T-helper 1 cell treated with Interleukin-12 subunit alpha and Interleukin-12 subunit beta and Interleukin-4 antibody, amounts not matched to agents 30 μg/mL and 1 μg/mL, for 36 hours (primary cell): Measurements from ENCODE around the gene TRPM8.

Experiments
- H3K27ac Mint-ChIP-seq: one replicate; pipeline ENCODE4 v1.8.0; 2021; ENCODE audit warnings: mild to moderate bottlenecking, mixed read lengths
- H3K27me3 Mint-ChIP-seq: one replicate; pipeline ENCODE4 v1.8.0; 2021; ENCODE audit warnings: low read depth, mixed read lengths
- H3K36me3 Mint-ChIP-seq: one replicate; pipeline ENCODE4 v1.8.0; 2021; ENCODE audit warnings: low read depth, mixed read lengths
- H3K4me1 Mint-ChIP-seq: one replicate; pipeline ENCODE4 v1.8.0; 2021; ENCODE audit warnings: low read depth, mixed read lengths
- H3K4me3 Mint-ChIP-seq: one replicate; pipeline ENCODE4 v1.8.0; 2021; ENCODE audit warnings: mild to moderate bottlenecking, moderate library complexity, mixed read lengths
- H3K9me3 Mint-ChIP-seq: one replicate; pipeline ENCODE4 v1.8.0; 2021; ENCODE audit warnings: mixed read lengths

The TRPM8 gene

DNA sequence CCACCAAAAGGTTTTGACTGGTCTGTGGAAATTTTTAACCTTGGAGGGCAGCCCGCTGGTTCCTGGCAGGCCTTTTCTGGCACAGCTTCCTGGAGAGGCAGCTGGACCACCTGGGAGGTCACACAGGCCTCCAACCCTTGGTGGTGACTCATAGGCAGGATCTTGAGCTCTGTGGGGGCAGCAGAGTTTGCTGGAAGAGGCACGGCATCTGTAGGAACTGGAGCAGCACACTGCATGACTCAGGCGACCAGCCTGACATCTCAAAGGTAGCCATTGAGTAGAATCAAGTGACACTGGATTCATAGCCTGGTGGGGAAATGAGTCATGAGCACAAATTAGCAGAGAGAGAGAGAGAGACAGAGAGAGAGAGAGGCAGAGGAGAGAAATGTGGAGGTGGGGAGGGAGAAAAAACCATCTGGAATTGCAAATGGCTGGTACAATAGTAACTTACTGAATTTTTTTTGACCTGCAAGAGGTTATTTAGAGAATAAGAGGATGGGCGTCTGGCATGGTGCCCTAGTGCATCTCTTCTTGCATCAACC is 57.4 kb downstream of the TRPM8 start:
- Mint-ChIP-seq H3K27me3 (peaks cover 14% of the 10 kb centered on the region), H3K36me3 (no peaks in the 10 kb centered on the region), H3K9me3 (no peaks in the 10 kb centered on the region), H3K4me1 (peaks cover 23% of the 10 kb centered on the region), H3K4me3 (no peak overlapping the region), H3K27ac (peak overlapping the region; percentile 50)

DNA sequence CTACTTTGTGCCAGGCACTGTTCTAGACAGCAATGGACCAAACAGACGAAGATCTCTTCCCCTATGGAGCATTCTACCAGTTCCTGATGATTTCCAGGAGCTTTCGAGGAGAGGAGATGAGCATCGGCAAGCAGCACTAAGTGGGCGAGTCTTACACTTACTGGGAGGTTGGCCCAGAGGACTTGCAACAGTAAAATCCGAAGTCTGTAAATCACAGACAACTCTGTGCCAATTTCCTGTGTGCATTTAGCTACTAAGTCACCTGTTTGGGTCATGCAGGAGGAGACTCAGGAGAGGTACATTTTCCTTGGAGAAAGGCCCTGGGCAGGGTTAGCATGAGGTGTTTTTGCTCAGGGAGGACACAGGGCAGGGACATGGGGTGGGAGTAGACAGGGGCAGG is 58.9 kb downstream of the TRPM8 start:
- peaks cover 6% of the 10 kb centered on the region for H3K27me3 Mint-ChIP-seq
- no peaks in the 10 kb centered on the region for H3K36me3 Mint-ChIP-seq
- H3K9me3 Mint-ChIP-seq: no peaks in the 10 kb centered on the region
- H3K4me1 Mint-ChIP-seq: peaks cover 25% of the 10 kb centered on the region
- H3K27ac Mint-ChIP-seq: no peak overlapping the region
- H3K4me3 Mint-ChIP-seq: no peak overlapping the region

DNA sequence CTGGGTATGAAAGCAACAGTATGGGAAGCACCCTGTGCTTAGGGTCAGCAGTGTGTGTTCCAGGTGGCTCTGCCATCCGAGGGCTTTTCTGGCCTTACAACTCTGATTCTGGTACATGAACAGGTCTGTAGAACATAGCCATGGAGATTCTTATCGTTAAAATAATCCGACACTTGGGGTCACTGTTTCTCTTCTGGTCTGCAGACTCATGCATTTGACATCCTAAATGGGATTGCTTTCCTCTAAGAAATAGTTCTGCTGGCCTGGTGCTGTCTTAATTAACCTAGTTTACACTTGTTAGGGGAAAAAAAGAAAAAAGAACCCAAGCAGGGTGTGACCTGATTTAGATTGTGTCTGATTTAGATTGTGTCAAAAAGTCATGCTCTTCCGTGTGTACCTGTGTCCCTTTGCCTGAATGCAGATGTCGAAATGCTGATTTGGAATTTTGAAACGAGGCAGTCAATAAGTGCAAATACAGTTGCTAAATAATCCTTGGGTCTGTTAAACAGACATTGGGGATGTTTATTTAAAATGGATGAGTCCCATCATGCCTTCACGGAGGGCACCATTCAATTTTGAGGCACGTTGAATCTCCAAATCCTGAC is 59.6 kb downstream of the TRPM8 start:
- Mint-ChIP-seq H3K36me3 (no peaks in the 10 kb centered on the region), H3K4me3 (no peak overlapping the region), H3K27me3 (peaks cover 9% of the 10 kb centered on the region), H3K4me1 (peaks cover 27% of the 10 kb centered on the region), H3K27ac (no peak overlapping the region), H3K9me3 (no peaks in the 10 kb centered on the region)

DNA sequence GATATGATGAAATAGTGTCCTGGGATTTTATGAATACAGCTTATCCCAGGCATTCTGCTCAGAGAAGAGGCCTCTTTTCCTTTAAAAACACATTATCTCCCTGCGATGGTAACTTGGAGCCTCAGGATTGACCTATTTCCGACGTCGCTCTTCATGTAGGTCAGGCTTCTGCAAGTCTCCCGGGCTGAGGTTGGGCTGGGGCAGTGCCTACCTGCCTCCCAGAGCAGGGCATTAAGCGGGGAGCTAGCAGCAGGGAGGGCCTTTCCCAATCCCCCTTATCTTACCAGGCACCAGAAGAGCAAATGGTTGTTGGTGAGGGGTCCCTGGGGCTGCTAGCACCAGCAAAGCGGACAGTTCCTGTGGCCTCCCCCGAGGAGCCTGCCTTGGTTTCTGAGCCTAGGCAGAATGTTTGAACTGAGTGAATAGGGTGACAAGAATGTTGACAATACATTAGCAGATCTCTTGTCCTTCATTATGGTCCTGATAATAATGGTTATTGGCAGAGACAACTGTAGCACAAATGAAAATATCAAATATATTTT is 60.2 kb downstream of the TRPM8 start:
- peaks cover 27% of the 10 kb centered on the region for H3K4me1 Mint-ChIP-seq
- no peak overlapping the region for H3K27ac Mint-ChIP-seq

DNA sequence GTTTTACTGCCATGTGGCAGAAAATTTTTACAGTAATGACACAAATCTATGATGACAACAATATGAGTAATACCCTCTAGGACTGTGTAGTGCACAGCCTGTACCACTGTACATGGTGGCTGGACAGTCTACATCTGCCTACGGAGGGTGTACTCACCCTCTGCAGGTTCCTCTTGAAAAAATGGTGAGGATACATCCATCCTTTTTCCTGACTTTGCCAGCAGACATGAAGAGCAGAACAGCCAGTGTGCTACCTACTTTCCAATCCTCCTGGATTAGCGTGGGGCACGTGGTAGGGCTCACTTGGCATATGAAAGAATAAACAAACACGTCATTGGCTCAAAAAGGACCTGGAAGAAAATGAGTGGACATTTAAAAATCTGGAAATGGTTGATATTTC is 62.6 kb downstream of the TRPM8 start:
- Mint-ChIP-seq H3K27me3 (peaks cover 19% of the 10 kb centered on the region), H3K4me3 (no peak overlapping the region), H3K9me3 (no peaks in the 10 kb centered on the region), H3K36me3 (no peaks in the 10 kb centered on the region), H3K4me1 (peaks cover 23% of the 10 kb centered on the region), H3K27ac (no peak overlapping the region)

More for the DNA sequence above, 60.2 kb downstream of the TRPM8 start:
- H3K36me3 Mint-ChIP-seq: no peaks in the 10 kb centered on the region
- no peaks in the 10 kb centered on the region for H3K9me3 Mint-ChIP-seq
- H3K27me3 Mint-ChIP-seq: peaks cover 15% of the 10 kb centered on the region
- H3K4me3 Mint-ChIP-seq: no peak overlapping the region

DNA sequence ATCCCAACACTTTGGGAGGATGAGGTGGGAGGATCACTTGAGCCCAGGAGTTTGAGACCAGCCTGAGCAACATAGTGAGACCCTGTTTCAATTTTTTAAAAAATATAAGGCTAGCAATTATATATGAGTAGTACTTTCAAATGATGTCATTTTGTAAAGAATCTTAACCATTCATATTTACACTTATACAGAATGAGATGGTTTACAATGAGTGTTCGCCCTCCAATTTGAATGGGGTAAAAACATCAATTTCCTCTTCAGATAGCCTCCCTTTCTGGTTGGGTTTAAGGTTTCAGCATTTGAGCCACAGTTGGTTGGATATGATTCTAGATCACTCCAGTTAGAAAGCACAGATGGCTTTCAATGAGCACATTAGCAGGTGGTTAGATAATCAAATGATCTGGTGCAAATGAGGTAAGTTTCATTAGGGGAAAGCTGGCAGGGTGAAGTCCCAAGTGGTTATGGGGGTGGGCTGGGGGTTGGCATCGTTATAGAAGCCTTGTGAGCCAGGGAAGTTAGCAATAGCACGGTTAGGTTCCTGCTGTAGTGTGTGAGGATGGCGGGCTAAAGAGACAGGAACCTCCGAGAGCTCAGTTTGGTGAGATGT is 63.9 kb downstream of the TRPM8 start:
- H3K27me3 Mint-ChIP-seq: peaks cover 19% of the 10 kb centered on the region
- peaks cover 21% of the 10 kb centered on the region for H3K4me1 Mint-ChIP-seq
- H3K27ac Mint-ChIP-seq: no peak overlapping the region
- H3K36me3 Mint-ChIP-seq: no peaks in the 10 kb centered on the region
- H3K9me3 Mint-ChIP-seq: no peaks in the 10 kb centered on the region
- no peak overlapping the region for H3K4me3 Mint-ChIP-seq

DNA sequence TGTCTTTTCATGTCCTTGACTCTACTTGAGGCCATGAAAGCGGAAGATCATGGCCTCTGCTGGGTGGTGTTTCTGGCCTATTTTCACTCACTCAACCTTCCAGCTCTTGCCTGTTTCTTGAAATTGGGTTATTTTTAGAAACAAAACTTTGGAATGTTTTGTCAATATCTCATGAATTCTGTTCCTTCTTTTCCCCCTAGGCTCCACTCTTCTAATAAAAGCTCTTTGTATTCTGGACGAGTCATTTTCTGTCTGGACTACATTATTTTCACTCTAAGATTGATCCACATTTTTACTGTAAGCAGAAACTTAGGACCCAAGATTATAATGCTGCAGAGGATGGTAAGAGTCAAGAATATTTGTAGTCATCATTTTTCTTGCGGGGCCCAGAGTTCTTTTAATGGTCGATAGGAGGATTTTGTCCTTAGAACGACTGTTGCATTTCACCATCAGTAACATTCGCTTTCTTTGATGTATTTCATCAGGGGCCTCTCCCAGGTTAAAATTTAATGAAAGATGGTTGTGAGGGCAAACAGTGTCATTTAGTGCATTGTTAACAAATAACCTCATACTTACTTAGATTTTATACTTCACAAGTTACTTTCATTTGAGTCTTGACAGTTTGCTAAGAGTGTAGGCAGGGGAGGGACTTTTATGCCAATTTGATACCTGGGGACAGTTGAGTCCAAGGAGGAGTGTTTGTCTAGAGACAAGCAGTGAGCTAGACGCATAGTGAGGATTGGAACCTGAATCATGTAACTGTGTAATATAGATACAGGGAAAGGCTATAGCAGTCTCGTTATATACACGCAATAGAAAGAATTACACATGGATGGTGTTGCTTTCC is 64.6 kb downstream of the TRPM8 start:
- H3K9me3 Mint-ChIP-seq: no peaks in the 10 kb centered on the region
- H3K4me3 Mint-ChIP-seq: no peak overlapping the region
- H3K27me3 Mint-ChIP-seq: peaks cover 19% of the 10 kb centered on the region
- peaks cover 19% of the 10 kb centered on the region for H3K4me1 Mint-ChIP-seq
- no peaks in the 10 kb centered on the region for H3K36me3 Mint-ChIP-seq
- H3K27ac Mint-ChIP-seq: no peak overlapping the region

DNA sequence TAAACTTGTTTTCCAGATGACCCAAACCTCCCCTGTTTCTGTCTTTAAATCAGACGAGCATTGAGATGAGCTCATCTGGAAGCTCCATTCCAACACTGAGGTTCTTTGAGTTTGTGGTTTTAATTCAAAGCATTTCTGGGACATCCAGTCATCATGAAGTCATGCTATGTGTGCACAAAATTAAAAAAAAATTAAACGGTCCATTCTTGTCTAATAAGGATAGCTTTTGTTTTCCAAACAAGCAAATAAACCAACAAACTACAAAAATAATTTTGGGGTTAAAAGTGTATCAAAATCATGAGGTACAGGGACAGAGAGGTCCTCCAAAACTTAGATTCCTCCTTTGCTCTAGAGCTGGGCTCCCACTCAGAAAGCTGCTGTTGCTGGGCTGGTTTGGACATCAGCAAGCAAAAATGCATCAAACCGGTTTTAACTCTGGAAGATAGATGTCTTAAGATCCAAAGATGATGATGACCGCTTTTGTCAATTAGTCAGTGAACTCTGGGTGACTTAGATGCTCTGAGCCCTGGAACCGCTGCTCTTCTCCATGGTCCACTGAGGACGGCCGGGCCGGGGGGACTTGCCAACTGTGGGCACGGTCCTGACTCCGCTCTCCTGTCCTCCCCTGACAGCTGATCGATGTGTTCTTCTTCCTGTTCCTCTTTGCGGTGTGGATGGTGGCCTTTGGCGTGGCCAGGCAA is 65.4 kb downstream of the TRPM8 start:
- Mint-ChIP-seq H3K27me3 (peaks cover 19% of the 10 kb centered on the region), H3K4me1 (peaks cover 13% of the 10 kb centered on the region), H3K4me3 (no peak overlapping the region), H3K9me3 (no peaks in the 10 kb centered on the region), H3K27ac (no peak overlapping the region), H3K36me3 (no peaks in the 10 kb centered on the region)

DNA sequence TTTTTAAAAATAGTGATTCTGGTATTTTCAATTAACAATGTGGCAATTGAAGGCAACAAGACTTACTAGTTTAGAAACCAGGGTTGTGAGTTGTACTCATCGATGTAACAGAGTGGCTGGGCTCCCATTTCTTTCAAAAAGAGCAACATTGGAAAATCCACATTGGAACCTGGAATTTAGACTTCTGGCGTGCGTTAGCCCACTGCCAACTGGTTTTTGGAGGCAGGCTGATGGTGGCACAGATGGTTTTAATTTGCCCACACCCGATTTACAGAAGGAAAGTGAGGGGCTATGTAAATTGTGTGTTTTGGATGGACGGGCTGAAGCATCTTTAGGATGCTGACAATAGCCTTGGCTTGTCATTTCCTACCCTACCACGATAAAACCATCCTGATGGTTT is 66.3 kb downstream of the TRPM8 start:
- Mint-ChIP-seq H3K9me3 (peaks cover 6% of the 10 kb centered on the region), H3K4me1 (peaks cover 12% of the 10 kb centered on the region), H3K4me3 (no peak overlapping the region), H3K36me3 (peaks cover 4% of the 10 kb centered on the region), H3K27ac (no peak overlapping the region), H3K27me3 (peaks cover 26% of the 10 kb centered on the region)

DNA sequence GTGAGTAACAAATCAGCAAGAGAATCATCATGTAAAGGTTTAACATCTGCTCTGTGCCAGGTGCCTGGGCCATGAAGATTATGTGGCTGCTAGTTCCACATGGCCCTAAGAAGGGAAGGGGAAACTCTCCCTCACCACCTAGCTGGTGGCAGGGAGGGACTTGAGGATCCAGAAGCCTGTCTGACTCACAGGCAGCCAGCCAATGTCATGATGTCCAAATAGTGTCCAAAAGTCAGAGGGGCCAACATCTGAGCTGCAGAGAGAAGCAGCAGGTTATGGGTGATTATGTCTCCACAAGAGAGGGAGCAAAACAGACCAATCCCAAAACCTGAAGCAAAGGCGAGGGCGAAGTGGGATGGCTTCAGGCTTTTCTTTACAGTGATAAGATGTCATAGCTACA is 71.4 kb downstream of the TRPM8 start:
- Mint-ChIP-seq H3K9me3 (peaks cover 17% of the 10 kb centered on the region), H3K27ac (no peak overlapping the region), H3K4me3 (no peak overlapping the region), H3K36me3 (peaks cover 16% of the 10 kb centered on the region), H3K27me3 (peaks cover 27% of the 10 kb centered on the region), H3K4me1 (peaks cover 45% of the 10 kb centered on the region)

DNA sequence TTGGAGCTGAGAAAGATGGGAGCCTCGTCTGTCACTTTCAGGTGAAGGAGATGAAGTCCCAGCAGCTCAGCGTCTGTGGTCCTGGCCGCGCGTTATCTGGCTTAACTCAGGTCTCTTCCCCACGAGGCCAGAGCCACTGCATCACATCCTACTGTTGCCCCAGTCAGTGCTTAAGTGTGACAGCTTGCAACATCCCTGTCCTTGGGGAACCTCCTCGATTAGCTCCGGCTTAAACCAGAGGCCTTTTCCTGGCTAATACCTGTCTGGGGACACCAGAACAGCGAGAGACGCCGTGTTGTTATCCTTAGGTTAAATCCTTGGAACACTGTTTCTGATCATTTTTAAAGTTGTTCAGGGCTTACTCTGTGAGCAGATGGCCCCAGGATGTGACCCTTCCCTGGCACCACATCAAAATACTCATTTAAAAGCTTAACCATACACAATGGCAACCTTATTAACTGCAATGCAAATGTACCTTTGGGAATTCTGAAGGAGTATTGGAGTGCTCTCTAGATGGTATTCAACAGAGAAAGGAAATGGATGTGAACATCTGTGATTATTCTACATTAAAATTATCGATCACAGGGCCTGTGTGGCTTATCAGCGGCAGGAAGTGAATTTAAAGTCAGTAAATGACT is 72.2 kb downstream of the TRPM8 start:
- H3K27ac Mint-ChIP-seq: no peak overlapping the region

DNA sequence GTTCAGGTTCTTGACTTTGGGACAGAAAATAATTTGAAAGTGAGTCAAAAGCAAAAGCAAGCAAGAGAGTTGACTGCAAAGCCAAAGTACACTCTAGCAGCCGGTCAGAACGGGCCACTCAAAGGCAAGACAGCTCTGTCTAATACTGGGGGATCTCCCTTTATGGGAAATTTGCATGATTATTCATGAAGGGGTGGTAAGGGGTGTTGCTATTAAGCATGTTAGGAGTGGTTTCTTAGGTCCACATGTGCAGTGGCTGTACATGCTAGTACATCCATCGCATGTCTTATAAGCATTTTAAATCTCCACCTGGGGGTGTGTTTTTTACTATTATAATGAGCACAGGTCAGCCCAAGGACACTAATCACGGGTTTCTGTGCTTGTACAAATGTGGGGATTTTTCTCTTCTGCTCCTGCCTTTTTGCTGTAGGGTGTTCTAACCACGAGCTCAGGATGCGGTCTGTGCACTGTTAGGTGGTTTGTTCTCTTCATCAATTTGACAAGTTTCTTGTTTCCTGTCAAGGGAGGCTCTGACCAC is 73.2 kb downstream of the TRPM8 start:
- Mint-ChIP-seq H3K9me3 (peaks cover 17% of the 10 kb centered on the region), H3K4me3 (peak overlapping the region; percentile 51), H3K27ac (peak overlapping the region; percentile 58), H3K36me3 (peaks cover 16% of the 10 kb centered on the region), H3K27me3 (peaks cover 41% of the 10 kb centered on the region), H3K4me1 (peaks cover 45% of the 10 kb centered on the region)

More for the DNA sequence above, 72.2 kb downstream of the TRPM8 start:
- Mint-ChIP-seq H3K9me3 (peaks cover 17% of the 10 kb centered on the region), H3K36me3 (peaks cover 16% of the 10 kb centered on the region), H3K4me1 (peaks cover 45% of the 10 kb centered on the region), H3K4me3 (no peak overlapping the region), H3K27me3 (peaks cover 33% of the 10 kb centered on the region)

DNA sequence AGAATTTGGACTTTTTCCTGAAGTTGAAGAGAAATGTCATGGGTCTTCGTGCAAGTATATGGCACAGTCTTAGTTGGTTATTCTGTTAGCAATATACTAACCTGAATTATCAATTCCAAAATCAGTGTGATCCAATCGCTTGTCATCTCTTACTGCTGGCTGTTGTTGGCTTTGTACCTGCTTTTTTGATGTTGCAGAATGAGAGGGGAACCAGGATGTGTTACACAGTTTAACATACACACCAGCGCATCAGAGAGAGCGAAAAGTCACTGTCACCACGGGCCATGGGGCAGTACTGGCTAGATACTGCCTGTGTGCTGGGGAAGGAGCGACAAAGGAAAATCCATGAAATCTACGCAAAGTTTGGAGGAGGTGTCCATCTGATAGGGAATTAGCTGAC is 74.0 kb downstream of the TRPM8 start:
- peaks cover 16% of the 10 kb centered on the region for H3K36me3 Mint-ChIP-seq

More for the DNA sequence above, 74.0 kb downstream of the TRPM8 start:
- H3K9me3 Mint-ChIP-seq: peaks cover 17% of the 10 kb centered on the region
- no peak overlapping the region for H3K4me3 Mint-ChIP-seq
- H3K4me1 Mint-ChIP-seq: peaks cover 47% of the 10 kb centered on the region
- H3K27ac Mint-ChIP-seq: peak overlapping the region; percentile 32
- peaks cover 41% of the 10 kb centered on the region for H3K27me3 Mint-ChIP-seq
